ENCODE data around the gene GRM5. TPM values are rescaled to one million over a fixed set of nuclear protein-coding genes. Genes with fewer than 3 reads are reported as not detected.

The GRM5 gene
- total RNA-seq, 1 donor from 2014 or later, result not detected

- no peaks in the 10 kb centered on the region for H3K9me3 Mint-ChIP-seq (ENCODE audit: unreplicated experiment)
- TF ChIP-seq CTCF (IDR thresholded peaks at IDR 0.05; ENCODE audit: partially characterized antibody, unreplicated experiment), result no peak
- no peaks in the 10 kb centered on the region for H3K36me3 Mint-ChIP-seq (ENCODE audit: unreplicated experiment)
- peaks cover 17% of the 10 kb centered on the region for H3K4me1 Mint-ChIP-seq (ENCODE audit: low read depth, unreplicated experiment)
- DNase-seq, result no peak
- no peak overlapping the region for H3K4me3 Mint-ChIP-seq (ENCODE audit: unreplicated experiment)
- no peak overlapping the region for H3K27ac Mint-ChIP-seq (ENCODE audit: unreplicated experiment)
- no peaks in the 10 kb centered on the region for H3K27me3 Mint-ChIP-seq (ENCODE audit: unreplicated experiment)
Measured at GRCh38 chr11:88617226-88617625, 448.6 kb downstream of the GRM5 start.

GRCh38 chr11:88604260-88604659 lies 461.5 kb downstream of the GRM5 start:
- no peaks in the 10 kb centered on the region for H3K27me3 Mint-ChIP-seq (ENCODE audit: unreplicated experiment)
- H3K4me3 Mint-ChIP-seq (ENCODE audit: unreplicated experiment), result no peak overlapping the region
- H3K27ac Mint-ChIP-seq (ENCODE audit: unreplicated experiment), result no peak overlapping the region
- no peaks in the 10 kb centered on the region for H3K36me3 Mint-ChIP-seq (ENCODE audit: unreplicated experiment)
- H3K4me1 Mint-ChIP-seq (ENCODE audit: low read depth, unreplicated experiment), result no peaks in the 10 kb centered on the region
- TF ChIP-seq CTCF (IDR thresholded peaks at IDR 0.05; ENCODE audit: partially characterized antibody, unreplicated experiment), result no peak
- no peaks in the 10 kb centered on the region for H3K9me3 Mint-ChIP-seq (ENCODE audit: unreplicated experiment)
- no peak for DNase-seq

- no peak overlapping the region for H3K4me3 Mint-ChIP-seq (ENCODE audit: unreplicated experiment)
- no peaks in the 10 kb centered on the region for H3K9me3 Mint-ChIP-seq (ENCODE audit: unreplicated experiment)
- TF ChIP-seq CTCF (IDR thresholded peaks at IDR 0.05; ENCODE audit: partially characterized antibody, unreplicated experiment), result no peak
- H3K4me1 Mint-ChIP-seq (ENCODE audit: low read depth, unreplicated experiment), result no peaks in the 10 kb centered on the region
- H3K27ac Mint-ChIP-seq (ENCODE audit: unreplicated experiment), result no peak overlapping the region
- H3K27me3 Mint-ChIP-seq (ENCODE audit: unreplicated experiment), result no peaks in the 10 kb centered on the region
- DNase-seq, result no peak
- H3K36me3 Mint-ChIP-seq (ENCODE audit: unreplicated experiment), result no peaks in the 10 kb centered on the region
Measured at GRCh38 chr11:88603091-88603867, 462.5 kb downstream of the GRM5 start.

GRCh38 chr11:88597387-88597786 lies 468.4 kb downstream of the GRM5 start:
- no peak for DNase-seq
- H3K4me1 Mint-ChIP-seq (ENCODE audit: low read depth, unreplicated experiment), result no peaks in the 10 kb centered on the region
- no peaks in the 10 kb centered on the region for H3K9me3 Mint-ChIP-seq (ENCODE audit: unreplicated experiment)
- no peaks in the 10 kb centered on the region for H3K36me3 Mint-ChIP-seq (ENCODE audit: unreplicated experiment)
- TF ChIP-seq CTCF (IDR thresholded peaks at IDR 0.05; ENCODE audit: partially characterized antibody, unreplicated experiment), result no peak
- H3K27me3 Mint-ChIP-seq (ENCODE audit: unreplicated experiment), result no peaks in the 10 kb centered on the region
- no peak overlapping the region for H3K27ac Mint-ChIP-seq (ENCODE audit: unreplicated experiment)
- no peak overlapping the region for H3K4me3 Mint-ChIP-seq (ENCODE audit: unreplicated experiment)

- no peak overlapping the region for H3K27ac Mint-ChIP-seq (ENCODE audit: unreplicated experiment)
- no peak for TF ChIP-seq CTCF (IDR thresholded peaks at IDR 0.05; ENCODE audit: partially characterized antibody, unreplicated experiment)
- no peaks in the 10 kb centered on the region for H3K9me3 Mint-ChIP-seq (ENCODE audit: unreplicated experiment)
- H3K27me3 Mint-ChIP-seq (ENCODE audit: unreplicated experiment), result no peaks in the 10 kb centered on the region
- H3K4me3 Mint-ChIP-seq (ENCODE audit: unreplicated experiment), result no peak overlapping the region
- no peaks in the 10 kb centered on the region for H3K4me1 Mint-ChIP-seq (ENCODE audit: low read depth, unreplicated experiment)
- no peak for DNase-seq
- H3K36me3 Mint-ChIP-seq (ENCODE audit: unreplicated experiment), result no peaks in the 10 kb centered on the region
Measured at GRCh38 chr11:88596786-88597185, 469.0 kb downstream of the GRM5 start.

Measured in glutamatergic neuron (in vitro differentiated cells).